DND-41 (cell line): ENCODE measurements around the gene NRXN3.

ENCODE experiments used
- EZH2 ChIP-seq: IDR thresholded peaks from 3 replicates; pipeline ENCODE4 v1.6.1; 2012; ENCODE audit warnings: borderline replicate concordance, low read depth, mild to moderate bottlenecking, moderate library complexity, low read length, inconsistent platforms; ENCODE audit not compliant: severe bottlenecking
- TF ChIP-seq, protein P1 (sequence below): IDR thresholded peaks from 2 replicates; pipeline ENCODE4 v1.5.1; 2012; ENCODE audit warnings: borderline replicate concordance, low read length, moderate library complexity, mild to moderate bottlenecking; ENCODE audit not compliant: poor library complexity, severe bottlenecking; ENCODE audit errors: extremely low read depth

DNA sequence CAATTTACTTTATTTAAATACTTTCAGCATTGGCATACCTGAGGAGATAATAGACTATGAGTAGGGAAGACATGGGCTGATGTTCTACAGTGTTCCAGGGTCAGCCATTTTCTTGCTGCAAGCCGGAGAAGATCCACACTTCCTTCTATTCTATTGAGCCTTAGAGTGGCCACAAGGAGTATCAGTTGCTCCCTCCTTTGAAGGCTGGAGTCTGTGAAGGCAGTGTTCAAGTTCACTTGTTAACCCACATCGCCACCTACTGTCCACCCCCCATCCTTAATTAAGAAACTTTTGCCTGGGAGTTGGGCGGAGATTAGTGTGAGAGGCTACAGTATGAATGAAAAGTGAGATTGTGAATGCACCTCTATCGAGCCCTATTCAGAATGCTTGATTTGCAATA is 666.6 kb downstream of the NRXN3 start:
- TF ChIP-seq, protein P1, sequence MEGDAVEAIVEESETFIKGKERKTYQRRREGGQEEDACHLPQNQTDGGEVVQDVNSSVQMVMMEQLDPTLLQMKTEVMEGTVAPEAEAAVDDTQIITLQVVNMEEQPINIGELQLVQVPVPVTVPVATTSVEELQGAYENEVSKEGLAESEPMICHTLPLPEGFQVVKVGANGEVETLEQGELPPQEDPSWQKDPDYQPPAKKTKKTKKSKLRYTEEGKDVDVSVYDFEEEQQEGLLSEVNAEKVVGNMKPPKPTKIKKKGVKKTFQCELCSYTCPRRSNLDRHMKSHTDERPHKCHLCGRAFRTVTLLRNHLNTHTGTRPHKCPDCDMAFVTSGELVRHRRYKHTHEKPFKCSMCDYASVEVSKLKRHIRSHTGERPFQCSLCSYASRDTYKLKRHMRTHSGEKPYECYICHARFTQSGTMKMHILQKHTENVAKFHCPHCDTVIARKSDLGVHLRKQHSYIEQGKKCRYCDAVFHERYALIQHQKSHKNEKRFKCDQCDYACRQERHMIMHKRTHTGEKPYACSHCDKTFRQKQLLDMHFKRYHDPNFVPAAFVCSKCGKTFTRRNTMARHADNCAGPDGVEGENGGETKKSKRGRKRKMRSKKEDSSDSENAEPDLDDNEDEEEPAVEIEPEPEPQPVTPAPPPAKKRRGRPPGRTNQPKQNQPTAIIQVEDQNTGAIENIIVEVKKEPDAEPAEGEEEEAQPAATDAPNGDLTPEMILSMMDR: peak; percentile 68
- TF ChIP-seq EZH2: no peak
